UCSD-AML1 (cell line): Measurements from ENCODE around the gene ANAPC2.

Source experiments
- DNase-seq: peaks from one replicate; lab custom pipeline; 2025; ENCODE audit not compliant: unreplicated experiment; lab: John Stamatoyannopoulos, UW

Gene ANAPC2

GRCh38 chr9:137188490-137189296, at the start of gene ANAPC2, which contains the start of gene SSNA1:
Gene ANAPC2 (minus strand): TSS chr9:137188560. CDS start chr9:137188532, 28 bp downstream.
Gene SSNA1 (plus strand): TSS chr9:137188676. CDS start chr9:137188727, 51 bp downstream.
- peak; percentile 97 for DNase-seq

GRCh38 chr9:137236936-137237421, 48.6 kb upstream of the ANAPC2 start:
- no peak for DNase-seq

GRCh38 chr9:137236238-137236935, 48.0 kb upstream of the ANAPC2 start:
- DNase-seq, result peak; percentile 87

- DNase-seq, result no peak
These were observed 47.3 kb upstream of the ANAPC2 start for GRCh38 chr9:137235424-137236237.

GRCh38 chr9:137234758-137235423, 46.5 kb upstream of the ANAPC2 start:
- DNase-seq, result no peak

GRCh38 chr9:137234055-137234697, 45.8 kb upstream of the ANAPC2 start:
- DNase-seq, result no peak

GRCh38 chr9:137233143-137233980, 45.0 kb upstream of the ANAPC2 start:
- DNase-seq, result no peak

- no peak for DNase-seq
These were observed 44.1 kb upstream of the ANAPC2 start for GRCh38 chr9:137232510-137232909.

GRCh38 chr9:137232101-137232500, 43.7 kb upstream of the ANAPC2 start:
- no peak for DNase-seq

GRCh38 chr9:137231372-137232039, 43.1 kb upstream of the ANAPC2 start:
- DNase-seq, result no peak

GRCh38 chr9:137230705-137231371, 42.5 kb upstream of the ANAPC2 start, which contains the start of gene SLC34A3:
Gene SLC34A3 (plus strand): TSS chr9:137230901. CDS start chr9:137231703, 802 bp downstream.
- no peak for DNase-seq

GRCh38 chr9:137229903-137230704, 41.7 kb upstream of the ANAPC2 start:
- no peak for DNase-seq

GRCh38 chr9:137228968-137229896, 40.9 kb upstream of the ANAPC2 start:
- no peak for DNase-seq

GRCh38 chr9:137228506-137228967, 40.2 kb upstream of the ANAPC2 start:
- DNase-seq, result no peak

GRCh38 chr9:137227853-137228505, 39.6 kb upstream of the ANAPC2 start:
- DNase-seq, result no peak
